ENCODE data around the gene KDM4B. TPM values are rescaled to one million over a fixed set of nuclear protein-coding genes. Genes with fewer than 3 reads are reported as not detected.

KDM4B gene
- total and polyA plus RNA-seq, 4 donors, result 3.2 to 19.7 (median 12.9) TPM

DNA sequence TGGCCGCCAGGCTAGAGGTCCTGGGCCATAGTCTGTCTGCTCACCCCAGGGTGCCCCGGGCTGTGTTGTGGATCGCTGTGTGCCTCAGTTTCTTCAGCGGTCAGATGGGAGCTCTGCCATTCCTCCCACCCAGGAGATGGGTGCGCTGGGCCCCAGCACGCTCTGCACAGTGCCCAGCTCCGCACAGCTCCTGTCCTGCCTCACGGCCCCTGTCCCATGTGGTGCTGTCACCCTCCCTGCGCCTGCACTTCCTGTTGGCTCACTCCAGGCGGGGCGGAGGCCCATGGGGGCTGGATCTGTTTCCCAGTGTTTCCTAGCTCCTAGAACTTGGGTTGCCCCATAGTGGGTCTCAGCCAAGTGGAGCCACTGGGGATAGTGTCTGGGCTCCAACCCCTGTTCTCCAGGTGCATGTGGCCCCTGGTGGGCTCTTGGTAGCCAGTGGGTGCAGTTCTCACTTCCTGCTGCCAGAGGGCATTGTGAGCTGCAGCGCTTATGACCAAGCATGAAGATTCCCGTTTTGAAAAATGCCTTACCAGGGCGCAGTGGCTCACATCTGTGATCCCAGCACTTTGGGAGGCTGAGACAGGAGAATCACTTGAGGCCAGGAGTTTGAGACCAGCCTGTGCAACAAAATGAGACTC, 69.8 kb downstream of the KDM4B start:
- WGBS, result 67% methylated on average over 14 of the region's 14 CpGs
- DNase-seq (ENCODE audit: low spot score), result no peak
- Histone ChIP-seq H3K36me3 (ENCODE audit: control insufficient read depth in 4 of 4, insufficient read depth in 3 of 4, low read depth in 1 of 4, low read length in 3 of 4) (peaks cover 4 to 31% (median 11%) of the 10 kb centered on the region in 4 donors), H3K4me3 (ENCODE audit: low read depth in 1 of 3, low read length in 3 of 3) (no peak overlapping the region), H3K9ac (ENCODE audit: low read depth in 1 of 2, low read length in 2 of 2) (no peak overlapping the region), H3K27me3 (ENCODE audit: control insufficient read depth in 4 of 4, insufficient read depth in 4 of 4, low read length in 3 of 4) (no peaks in the 10 kb centered on the region), H3K4me1 (ENCODE audit: control insufficient read depth in 4 of 4, insufficient read depth in 4 of 4, low read length in 3 of 4) (no peaks in the 10 kb centered on the region), H3K9me3 (ENCODE audit: control insufficient read depth in 4 of 4, low read length in 3 of 4) (no peaks in the 10 kb centered on the region), H3K27ac (ENCODE audit: low read depth in 1 of 2, low read length in 2 of 2) (no peak overlapping the region)
- TF ChIP-seq EGR1 (IDR thresholded peaks at IDR 0.05; ENCODE audit: low read depth in 2 of 2), result no peak
- TF ChIP-seq RAD21 (IDR thresholded peaks at IDR 0.05), result peak in 1 of 2 donors; percentile 54
- TF ChIP-seq GABPA (IDR thresholded peaks at IDR 0.05 in 1 of 2, conservative IDR thresholded peaks at IDR 0.05 in 1 of 2), result no peak
- TF ChIP-seq, protein P1, sequence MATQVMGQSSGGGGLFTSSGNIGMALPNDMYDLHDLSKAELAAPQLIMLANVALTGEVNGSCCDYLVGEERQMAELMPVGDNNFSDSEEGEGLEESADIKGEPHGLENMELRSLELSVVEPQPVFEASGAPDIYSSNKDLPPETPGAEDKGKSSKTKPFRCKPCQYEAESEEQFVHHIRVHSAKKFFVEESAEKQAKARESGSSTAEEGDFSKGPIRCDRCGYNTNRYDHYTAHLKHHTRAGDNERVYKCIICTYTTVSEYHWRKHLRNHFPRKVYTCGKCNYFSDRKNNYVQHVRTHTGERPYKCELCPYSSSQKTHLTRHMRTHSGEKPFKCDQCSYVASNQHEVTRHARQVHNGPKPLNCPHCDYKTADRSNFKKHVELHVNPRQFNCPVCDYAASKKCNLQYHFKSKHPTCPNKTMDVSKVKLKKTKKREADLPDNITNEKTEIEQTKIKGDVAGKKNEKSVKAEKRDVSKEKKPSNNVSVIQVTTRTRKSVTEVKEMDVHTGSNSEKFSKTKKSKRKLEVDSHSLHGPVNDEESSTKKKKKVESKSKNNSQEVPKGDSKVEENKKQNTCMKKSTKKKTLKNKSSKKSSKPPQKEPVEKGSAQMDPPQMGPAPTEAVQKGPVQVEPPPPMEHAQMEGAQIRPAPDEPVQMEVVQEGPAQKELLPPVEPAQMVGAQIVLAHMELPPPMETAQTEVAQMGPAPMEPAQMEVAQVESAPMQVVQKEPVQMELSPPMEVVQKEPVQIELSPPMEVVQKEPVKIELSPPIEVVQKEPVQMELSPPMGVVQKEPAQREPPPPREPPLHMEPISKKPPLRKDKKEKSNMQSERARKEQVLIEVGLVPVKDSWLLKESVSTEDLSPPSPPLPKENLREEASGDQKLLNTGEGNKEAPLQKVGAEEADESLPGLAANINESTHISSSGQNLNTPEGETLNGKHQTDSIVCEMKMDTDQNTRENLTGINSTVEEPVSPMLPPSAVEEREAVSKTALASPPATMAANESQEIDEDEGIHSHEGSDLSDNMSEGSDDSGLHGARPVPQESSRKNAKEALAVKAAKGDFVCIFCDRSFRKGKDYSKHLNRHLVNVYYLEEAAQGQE (IDR thresholded peaks at IDR 0.05), result no peak
- TF ChIP-seq, protein P2, sequence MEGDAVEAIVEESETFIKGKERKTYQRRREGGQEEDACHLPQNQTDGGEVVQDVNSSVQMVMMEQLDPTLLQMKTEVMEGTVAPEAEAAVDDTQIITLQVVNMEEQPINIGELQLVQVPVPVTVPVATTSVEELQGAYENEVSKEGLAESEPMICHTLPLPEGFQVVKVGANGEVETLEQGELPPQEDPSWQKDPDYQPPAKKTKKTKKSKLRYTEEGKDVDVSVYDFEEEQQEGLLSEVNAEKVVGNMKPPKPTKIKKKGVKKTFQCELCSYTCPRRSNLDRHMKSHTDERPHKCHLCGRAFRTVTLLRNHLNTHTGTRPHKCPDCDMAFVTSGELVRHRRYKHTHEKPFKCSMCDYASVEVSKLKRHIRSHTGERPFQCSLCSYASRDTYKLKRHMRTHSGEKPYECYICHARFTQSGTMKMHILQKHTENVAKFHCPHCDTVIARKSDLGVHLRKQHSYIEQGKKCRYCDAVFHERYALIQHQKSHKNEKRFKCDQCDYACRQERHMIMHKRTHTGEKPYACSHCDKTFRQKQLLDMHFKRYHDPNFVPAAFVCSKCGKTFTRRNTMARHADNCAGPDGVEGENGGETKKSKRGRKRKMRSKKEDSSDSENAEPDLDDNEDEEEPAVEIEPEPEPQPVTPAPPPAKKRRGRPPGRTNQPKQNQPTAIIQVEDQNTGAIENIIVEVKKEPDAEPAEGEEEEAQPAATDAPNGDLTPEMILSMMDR (IDR thresholded peaks at IDR 0.05; ENCODE audit: low read depth, low read length, missing input control), result peak; percentile 33

DNA sequence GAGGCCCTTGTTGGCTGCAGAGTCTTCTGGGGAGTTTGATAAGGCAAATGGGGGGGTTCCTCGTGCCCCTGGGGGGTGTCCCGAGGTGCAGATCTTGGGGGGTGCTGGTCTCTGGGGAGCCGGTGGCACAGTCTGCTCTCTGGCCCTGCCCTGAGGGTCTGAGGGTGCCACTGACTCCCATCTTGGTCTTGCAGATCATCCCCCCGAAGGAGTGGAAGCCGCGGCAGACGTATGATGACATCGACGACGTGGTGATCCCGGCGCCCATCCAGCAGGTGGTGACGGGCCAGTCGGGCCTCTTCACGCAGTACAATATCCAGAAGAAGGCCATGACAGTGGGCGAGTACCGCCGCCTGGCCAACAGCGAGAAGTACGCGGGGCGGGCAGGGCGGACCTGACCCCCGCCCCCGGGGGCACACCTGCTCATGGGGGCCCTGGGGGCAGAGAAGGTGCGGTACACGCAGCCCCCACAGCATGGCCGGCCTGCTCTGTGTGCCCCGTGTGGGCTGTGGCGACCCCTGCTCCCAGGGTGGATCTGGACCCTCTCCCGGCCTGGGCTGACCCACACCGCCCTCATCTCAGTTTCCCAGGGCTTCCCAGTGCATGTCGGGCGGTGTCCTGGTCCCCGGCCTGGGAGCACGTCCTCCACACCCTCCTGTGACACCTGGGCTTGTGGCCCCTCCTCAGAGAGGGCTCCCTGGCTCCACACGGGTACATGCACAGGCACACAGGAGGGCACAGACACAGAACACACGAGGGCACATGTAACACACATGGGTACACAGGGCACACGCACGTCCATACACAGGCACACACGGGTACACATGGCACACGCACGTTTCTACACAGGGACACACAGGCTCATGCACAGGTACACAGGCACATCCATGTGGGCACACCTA, 71.0 kb downstream of the KDM4B start:
- no peak for DNase-seq (ENCODE audit: low spot score)
- 96% methylated on average over 43 of the region's 43 CpGs for WGBS
- Histone ChIP-seq H3K9ac (ENCODE audit: low read depth in 1 of 2, low read length in 2 of 2) (no peak overlapping the region), H3K27me3 (ENCODE audit: control insufficient read depth in 4 of 4, insufficient read depth in 4 of 4, low read length in 3 of 4) (no peaks in the 10 kb centered on the region), H3K27ac (ENCODE audit: low read depth in 1 of 2, low read length in 2 of 2) (no peak overlapping the region), H3K9me3 (ENCODE audit: control insufficient read depth in 4 of 4, low read length in 3 of 4) (no peaks in the 10 kb centered on the region), H3K36me3 (ENCODE audit: control insufficient read depth in 4 of 4, insufficient read depth in 3 of 4, low read depth in 1 of 4, low read length in 3 of 4) (peaks cover 0 to 23% (median 10%) of the 10 kb centered on the region in 4 donors), H3K4me1 (ENCODE audit: control insufficient read depth in 4 of 4, insufficient read depth in 4 of 4, low read length in 3 of 4) (no peaks in the 10 kb centered on the region), H3K4me3 (ENCODE audit: low read depth in 1 of 3, low read length in 3 of 3) (no peak overlapping the region)
- TF ChIP-seq JUND (IDR thresholded peaks at IDR 0.05) (no peak), TAF1 (conservative IDR thresholded peaks at IDR 0.05) (no peak), FOXA2 (IDR thresholded peaks at IDR 0.05) (no peak), GABPA (IDR thresholded peaks at IDR 0.05 in 1 of 2, conservative IDR thresholded peaks at IDR 0.05 in 1 of 2) (no peak), HNF4A (conservative IDR thresholded peaks at IDR 0.05) (no peak), NR2F2 (IDR thresholded peaks at IDR 0.05) (no peak), HNF4G (IDR thresholded peaks at IDR 0.05) (no peak), RAD21 (IDR thresholded peaks at IDR 0.05) (no peak), FOXA1 (IDR thresholded peaks at IDR 0.05) (no peak), EGR1 (IDR thresholded peaks at IDR 0.05; ENCODE audit: low read depth in 2 of 2) (no peak)
- TF ChIP-seq, protein P3, sequence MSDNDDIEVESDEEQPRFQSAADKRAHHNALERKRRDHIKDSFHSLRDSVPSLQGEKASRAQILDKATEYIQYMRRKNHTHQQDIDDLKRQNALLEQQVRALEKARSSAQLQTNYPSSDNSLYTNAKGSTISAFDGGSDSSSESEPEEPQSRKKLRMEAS (IDR thresholded peaks at IDR 0.05), result no peak
- TF ChIP-seq, protein P2 (IDR thresholded peaks at IDR 0.05; ENCODE audit: low read depth, low read length, missing input control), result no peak
- TF ChIP-seq, protein P1 (IDR thresholded peaks at IDR 0.05), result no peak
- TF ChIP-seq, protein P4, sequence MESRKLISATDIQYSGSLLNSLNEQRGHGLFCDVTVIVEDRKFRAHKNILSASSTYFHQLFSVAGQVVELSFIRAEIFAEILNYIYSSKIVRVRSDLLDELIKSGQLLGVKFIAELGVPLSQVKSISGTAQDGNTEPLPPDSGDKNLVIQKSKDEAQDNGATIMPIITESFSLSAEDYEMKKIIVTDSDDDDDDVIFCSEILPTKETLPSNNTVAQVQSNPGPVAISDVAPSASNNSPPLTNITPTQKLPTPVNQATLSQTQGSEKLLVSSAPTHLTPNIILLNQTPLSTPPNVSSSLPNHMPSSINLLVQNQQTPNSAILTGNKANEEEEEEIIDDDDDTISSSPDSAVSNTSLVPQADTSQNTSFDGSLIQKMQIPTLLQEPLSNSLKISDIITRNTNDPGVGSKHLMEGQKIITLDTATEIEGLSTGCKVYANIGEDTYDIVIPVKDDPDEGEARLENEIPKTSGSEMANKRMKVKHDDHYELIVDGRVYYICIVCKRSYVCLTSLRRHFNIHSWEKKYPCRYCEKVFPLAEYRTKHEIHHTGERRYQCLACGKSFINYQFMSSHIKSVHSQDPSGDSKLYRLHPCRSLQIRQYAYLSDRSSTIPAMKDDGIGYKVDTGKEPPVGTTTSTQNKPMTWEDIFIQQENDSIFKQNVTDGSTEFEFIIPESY (IDR thresholded peaks at IDR 0.05), result no peak
